ENCODE data around the gene MAGI2. TPM values are rescaled to one million over a fixed set of nuclear protein-coding genes. Genes with fewer than 3 reads are reported as not detected.

MAGI2 gene
- total RNA-seq, 2 experiments from 2014 or later, result 0.05 to 0.12 TPM

DNA sequence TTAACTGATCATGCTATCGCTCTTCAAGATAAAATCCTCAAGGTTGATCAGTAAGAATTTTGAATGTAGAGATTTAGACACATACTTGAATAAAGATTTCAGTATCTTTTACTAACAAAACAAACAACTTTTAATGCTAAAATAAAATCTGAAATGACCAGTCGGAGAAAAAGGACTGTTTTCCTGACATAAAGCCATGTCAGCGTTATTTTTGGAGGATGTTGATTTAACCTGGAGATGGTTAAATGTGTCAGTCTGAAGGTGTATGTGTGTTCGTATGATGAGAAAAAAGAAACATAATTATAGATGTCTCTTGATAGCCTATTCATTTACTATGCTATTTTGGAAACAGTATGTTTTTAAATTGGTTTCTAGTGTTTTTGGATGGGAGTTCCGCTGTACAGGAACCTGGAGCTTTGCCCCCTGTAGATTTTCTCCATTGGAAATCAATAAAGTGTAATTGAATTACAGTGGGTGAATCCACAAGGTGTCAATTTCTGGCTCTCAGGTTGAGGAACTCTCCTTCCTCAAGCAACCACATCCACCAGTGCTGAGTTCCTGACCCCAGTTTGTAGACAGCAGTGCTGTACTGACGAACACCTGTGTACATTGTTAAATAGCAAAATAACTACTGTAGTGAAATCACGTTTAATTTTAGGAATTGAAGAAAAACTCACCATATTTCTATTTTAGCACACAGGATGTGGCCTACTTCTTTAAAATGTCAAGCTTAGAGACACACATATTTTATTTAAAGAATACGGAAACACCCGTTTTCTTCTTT lies 670.1 kb downstream of the MAGI2 start:
- Mint-ChIP-seq H3K9me3 (ENCODE audit: low read depth) (peaks cover 1% of the 10 kb centered on the region), H3K36me3 (ENCODE audit: low read depth) (no peaks in the 10 kb centered on the region), H3K4me3 (no peak overlapping the region), H3K27me3 (no peaks in the 10 kb centered on the region), H3K27ac (no peak overlapping the region), H3K4me1 (no peaks in the 10 kb centered on the region)
- DNase-seq (no peak), ATAC-seq (no peak)
- CTCF ChIA-PET, result no interaction called here
- intact Hi-C loops (cut with DNase I, micrococcal nuclease), result no loop called here
- POLR2A ChIA-PET, result no interaction called here

DNA sequence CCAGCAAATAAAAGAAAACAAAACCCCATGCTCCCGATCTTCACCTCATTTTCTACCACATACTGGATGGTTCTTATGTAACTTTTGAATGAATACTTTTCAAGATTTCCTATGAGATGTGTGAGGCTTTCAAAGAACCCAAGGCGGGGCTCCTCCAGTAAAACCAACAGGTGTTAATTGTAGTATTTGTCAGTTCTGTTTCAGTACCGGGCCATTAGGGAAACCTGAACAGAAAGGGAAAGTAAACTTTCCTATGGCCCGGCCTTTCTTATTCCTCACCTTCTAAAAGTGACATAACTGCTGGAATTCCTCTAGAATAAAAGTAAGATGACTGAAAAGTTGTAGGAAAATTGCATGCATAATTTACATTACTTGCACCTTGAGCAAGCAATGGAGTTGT lies 672.9 kb downstream of the MAGI2 start:
- Mint-ChIP-seq H3K27ac (no peak overlapping the region), H3K4me3 (no peak overlapping the region), H3K27me3 (no peaks in the 10 kb centered on the region), H3K4me1 (no peaks in the 10 kb centered on the region), H3K9me3 (ENCODE audit: low read depth) (peaks cover 1% of the 10 kb centered on the region), H3K36me3 (ENCODE audit: low read depth) (no peaks in the 10 kb centered on the region)
- ATAC-seq (no peak), DNase-seq (no peak)
- intact Hi-C loops (cut with DNase I, micrococcal nuclease), result no loop called here
- CTCF ChIA-PET, result no interaction called here
- POLR2A ChIA-PET, result no interaction called here

DNA sequence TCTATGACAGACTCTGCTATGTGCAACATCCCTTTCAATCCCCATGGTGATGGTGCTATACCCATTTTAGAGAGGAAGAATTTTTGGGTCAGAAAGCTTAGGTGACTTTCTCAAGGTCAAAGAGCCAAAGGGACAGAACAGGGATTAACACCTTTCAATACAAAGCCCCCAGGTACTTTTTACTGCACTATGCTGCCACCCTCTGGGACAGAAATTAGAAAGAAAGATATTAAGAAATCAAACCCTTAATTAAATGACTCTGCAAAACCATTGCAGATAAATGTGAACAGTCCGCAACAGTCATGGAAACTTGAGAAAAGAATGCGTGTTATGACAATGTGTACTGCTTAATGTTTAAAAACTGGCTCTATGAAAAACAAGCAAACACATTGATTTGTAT lies 673.7 kb downstream of the MAGI2 start:
- CTCF ChIA-PET, result no interaction called here
- POLR2A ChIA-PET, result no interaction called here
- DNase-seq (no peak), ATAC-seq (no peak)
- Mint-ChIP-seq H3K27me3 (no peaks in the 10 kb centered on the region), H3K4me1 (no peaks in the 10 kb centered on the region), H3K9me3 (ENCODE audit: low read depth) (peaks cover 1% of the 10 kb centered on the region), H3K4me3 (no peak overlapping the region), H3K27ac (no peak overlapping the region), H3K36me3 (ENCODE audit: low read depth) (no peaks in the 10 kb centered on the region)
- intact Hi-C loops (cut with DNase I, micrococcal nuclease), result no loop called here

DNA sequence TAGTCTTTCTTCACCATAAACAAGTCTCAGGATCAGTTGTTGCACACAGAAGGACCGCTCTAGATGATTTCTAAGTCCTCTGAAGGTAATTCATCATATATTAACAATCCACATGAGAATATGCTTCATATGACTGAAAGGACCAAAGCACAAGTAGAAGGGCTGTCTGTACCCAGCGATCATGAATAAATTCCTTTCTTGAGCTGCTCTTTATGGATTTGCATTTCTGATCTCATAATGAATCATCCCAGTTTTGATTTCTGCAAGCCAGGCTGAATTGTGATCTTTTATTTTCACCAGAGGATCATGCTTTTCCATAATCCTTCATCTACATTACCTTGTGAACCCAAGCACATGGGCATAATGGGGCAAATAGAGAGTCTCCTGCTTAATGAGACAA lies 675.6 kb downstream of the MAGI2 start:
- ChIA-PET CTCF (no interaction called here), POLR2A (no interaction called here)
- ATAC-seq (no peak), DNase-seq (no peak)
- H3K4me1 Mint-ChIP-seq, result no peaks in the 10 kb centered on the region
- no peak overlapping the region for H3K27ac Mint-ChIP-seq
- H3K4me3 Mint-ChIP-seq, result no peak overlapping the region
- H3K9me3 Mint-ChIP-seq (ENCODE audit: low read depth), result peaks cover 1% of the 10 kb centered on the region
- no peaks in the 10 kb centered on the region for H3K27me3 Mint-ChIP-seq
- intact Hi-C loops (cut with DNase I, micrococcal nuclease), result no loop called here
- H3K36me3 Mint-ChIP-seq (ENCODE audit: low read depth), result no peaks in the 10 kb centered on the region

DNA sequence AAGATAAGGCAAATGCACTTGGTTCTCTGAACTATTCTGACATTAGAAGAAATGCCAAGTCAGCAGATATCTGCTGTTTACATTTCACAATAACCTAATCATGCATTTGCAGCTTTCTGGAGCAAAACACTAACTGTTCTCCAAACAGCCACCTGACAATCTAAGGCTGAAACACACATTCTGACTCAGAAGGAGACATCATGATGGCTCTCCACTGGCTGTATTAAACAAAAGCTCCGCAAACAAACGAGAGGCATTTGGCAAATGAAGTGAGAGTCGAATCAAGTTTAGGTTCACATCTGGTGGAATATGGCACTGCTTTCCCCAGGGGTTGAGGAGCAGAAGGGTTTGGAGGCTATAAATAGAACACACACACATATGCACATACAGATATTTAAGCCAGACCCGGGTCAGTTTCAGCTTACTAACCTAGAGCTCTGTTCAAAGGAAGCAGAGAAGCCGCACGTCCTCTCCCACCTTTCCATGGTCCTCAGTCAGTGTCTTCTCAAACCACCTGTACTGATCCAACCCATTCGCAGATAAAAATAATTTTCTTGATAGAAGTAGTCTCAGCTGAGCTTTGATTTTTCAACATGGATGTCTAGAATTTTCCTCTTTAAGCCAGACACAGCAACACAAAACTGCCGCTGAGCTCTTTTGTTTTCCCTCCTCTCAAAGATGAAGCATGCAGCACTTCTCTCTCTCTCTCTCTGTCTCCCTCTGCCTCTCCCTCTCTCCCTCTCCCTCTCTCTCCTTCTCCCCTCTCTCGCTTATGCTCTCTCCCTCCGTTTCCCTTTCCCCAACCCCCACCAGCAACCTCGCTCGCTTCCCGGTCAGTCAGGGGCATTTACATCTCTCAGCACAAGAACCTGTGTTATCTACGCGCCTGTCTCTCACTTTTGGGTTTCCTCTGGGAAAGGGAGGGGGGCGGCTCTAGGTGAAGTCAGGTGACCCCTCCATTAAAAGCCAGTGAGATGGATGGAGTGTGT lies 682.8 kb downstream of the MAGI2 start:
- H3K9me3 Mint-ChIP-seq (ENCODE audit: low read depth), result no peaks in the 10 kb centered on the region
- CTCF ChIA-PET, result interaction anchor here (0.6 kb wide), 1 partner anchor 643 kb away, joined by 3 read pairs; no protein-coding TSS in a partner anchor
- peaks cover 6% of the 10 kb centered on the region for H3K27me3 Mint-ChIP-seq
- intact Hi-C loops (cut with DNase I, micrococcal nuclease), result no loop called here
- no peaks in the 10 kb centered on the region for H3K4me1 Mint-ChIP-seq
- no peak overlapping the region for H3K4me3 Mint-ChIP-seq
- ATAC-seq (no peak), DNase-seq (no peak)
- no peaks in the 10 kb centered on the region for H3K36me3 Mint-ChIP-seq (ENCODE audit: low read depth)
- POLR2A ChIA-PET, result interaction anchor here (0.5 kb wide), 1 partner anchor 8 kb away, joined by 3 read pairs; no protein-coding TSS in a partner anchor
- H3K27ac Mint-ChIP-seq, result no peak overlapping the region

DNA sequence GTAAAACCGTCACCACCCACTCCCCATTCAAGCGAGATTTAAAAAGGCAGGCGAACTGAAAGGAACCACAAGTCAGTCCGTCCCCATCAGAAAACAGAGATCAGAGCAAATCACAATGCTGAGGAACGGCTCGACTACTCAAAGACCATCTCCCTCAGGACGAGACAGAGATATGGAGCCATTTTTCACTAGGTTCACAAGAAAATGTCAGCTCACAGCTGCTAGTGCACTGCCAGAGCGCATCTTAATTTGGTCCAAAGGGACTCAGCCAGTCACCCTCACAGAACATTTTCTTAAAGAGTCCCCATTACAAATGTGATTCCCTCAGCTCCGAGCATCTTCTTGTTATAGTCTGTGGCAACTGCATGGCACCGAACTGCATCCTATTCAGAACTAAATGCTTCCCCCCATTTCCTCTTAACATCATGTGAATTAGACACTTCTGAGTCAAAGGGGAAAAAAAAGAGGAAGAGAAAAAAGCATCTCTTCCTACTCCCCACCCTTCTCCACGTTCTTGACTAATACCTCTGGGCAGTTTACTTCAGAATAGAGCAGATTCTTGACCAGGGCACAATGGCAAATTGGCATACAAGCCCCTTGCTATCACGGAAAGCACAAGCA lies 683.9 kb downstream of the MAGI2 start:
- Mint-ChIP-seq H3K4me3 (no peak overlapping the region), H3K9me3 (ENCODE audit: low read depth) (no peaks in the 10 kb centered on the region), H3K36me3 (ENCODE audit: low read depth) (no peaks in the 10 kb centered on the region), H3K27me3 (peaks cover 6% of the 10 kb centered on the region), H3K27ac (no peak overlapping the region), H3K4me1 (no peaks in the 10 kb centered on the region)
- intact Hi-C loops (cut with DNase I, micrococcal nuclease), result no loop called here
- POLR2A ChIA-PET, result no interaction called here
- DNase-seq, result no peak
- ATAC-seq, result no peak
- CTCF ChIA-PET, result interaction anchor here (0.6 kb wide), 1 partner anchor 641 kb away, joined by 3 read pairs; no protein-coding TSS in a partner anchor

DNA sequence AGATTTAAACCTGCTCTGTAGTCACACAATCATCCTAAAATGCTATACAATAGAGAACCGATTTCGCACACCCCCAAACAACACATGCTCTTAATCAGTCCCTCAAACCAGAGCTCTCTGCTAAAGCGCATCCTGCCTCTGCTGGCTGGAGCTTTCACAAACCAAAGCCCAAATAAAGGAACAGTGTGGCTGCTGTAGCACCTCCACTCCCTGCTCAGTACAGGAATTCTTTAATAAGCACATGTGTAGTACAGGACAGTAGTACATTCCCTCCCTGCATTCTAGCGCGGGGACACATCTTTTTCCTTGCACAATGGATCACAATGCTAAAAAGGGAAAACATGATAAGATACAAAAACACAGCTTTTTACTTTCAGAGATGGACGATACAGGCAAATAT lies 684.6 kb downstream of the MAGI2 start:
- ChIA-PET POLR2A (no interaction called here), CTCF (no interaction called here)
- H3K36me3 Mint-ChIP-seq (ENCODE audit: low read depth), result no peaks in the 10 kb centered on the region
- H3K27ac Mint-ChIP-seq, result no peak overlapping the region
- ATAC-seq, result no peak
- H3K4me1 Mint-ChIP-seq, result no peaks in the 10 kb centered on the region
- no peak overlapping the region for H3K4me3 Mint-ChIP-seq
- DNase-seq, result no peak
- H3K27me3 Mint-ChIP-seq, result peaks cover 6% of the 10 kb centered on the region
- H3K9me3 Mint-ChIP-seq (ENCODE audit: low read depth), result no peaks in the 10 kb centered on the region
- intact Hi-C loops (cut with DNase I, micrococcal nuclease), result no loop called here

DNA sequence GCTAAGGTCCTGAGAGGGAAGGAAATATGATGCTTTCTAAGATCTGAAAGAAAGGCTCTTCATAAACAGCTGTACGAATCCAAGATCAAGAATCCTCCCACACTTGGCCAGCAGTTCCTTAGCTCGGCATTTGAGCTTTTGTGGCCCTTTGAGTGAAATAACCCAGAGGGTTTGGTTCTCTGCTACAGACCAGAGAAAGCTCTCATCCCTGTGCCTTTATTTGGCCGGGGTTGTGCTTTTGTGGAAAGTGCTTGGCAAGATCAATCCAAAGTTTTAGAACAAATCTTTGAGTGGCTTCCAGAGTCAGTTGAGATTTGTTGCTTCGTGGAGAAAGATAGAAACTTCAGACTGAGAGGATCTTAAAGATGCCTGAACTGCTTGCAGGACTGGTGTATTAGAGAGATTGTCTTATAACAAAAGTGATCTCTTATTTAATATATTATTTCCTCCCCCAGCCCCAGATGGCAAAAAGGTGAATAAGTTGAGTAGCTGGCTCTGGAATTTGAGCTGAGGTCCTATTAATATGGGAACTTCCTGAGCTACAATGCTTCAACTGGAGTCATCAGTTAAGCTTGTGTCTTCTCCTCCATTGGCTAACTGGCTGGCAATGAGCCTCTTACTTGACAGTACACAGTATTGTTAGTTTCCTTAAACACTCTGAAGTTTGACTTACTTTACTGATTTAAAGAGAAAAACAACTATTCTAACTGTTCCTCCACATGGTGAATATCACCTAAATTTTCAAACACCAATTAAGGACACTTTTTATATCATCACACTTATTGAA lies 687.3 kb downstream of the MAGI2 start:
- no peaks in the 10 kb centered on the region for H3K4me1 Mint-ChIP-seq
- H3K27ac Mint-ChIP-seq, result no peak overlapping the region
- intact Hi-C loops (cut with DNase I, micrococcal nuclease), result no loop called here
- POLR2A ChIA-PET, result no interaction called here
- no peak overlapping the region for H3K4me3 Mint-ChIP-seq
- CTCF ChIA-PET, result interaction anchor here (0.6 to 0.7 kb wide), 2 partner anchors 9 kb away, joined by 3 read pairs; no protein-coding TSS in a partner anchor
- H3K27me3 Mint-ChIP-seq, result peaks cover 5% of the 10 kb centered on the region
- DNase-seq (no peak), ATAC-seq (no peak)
- H3K36me3 Mint-ChIP-seq (ENCODE audit: low read depth), result no peaks in the 10 kb centered on the region
- no peaks in the 10 kb centered on the region for H3K9me3 Mint-ChIP-seq (ENCODE audit: low read depth)

DNA sequence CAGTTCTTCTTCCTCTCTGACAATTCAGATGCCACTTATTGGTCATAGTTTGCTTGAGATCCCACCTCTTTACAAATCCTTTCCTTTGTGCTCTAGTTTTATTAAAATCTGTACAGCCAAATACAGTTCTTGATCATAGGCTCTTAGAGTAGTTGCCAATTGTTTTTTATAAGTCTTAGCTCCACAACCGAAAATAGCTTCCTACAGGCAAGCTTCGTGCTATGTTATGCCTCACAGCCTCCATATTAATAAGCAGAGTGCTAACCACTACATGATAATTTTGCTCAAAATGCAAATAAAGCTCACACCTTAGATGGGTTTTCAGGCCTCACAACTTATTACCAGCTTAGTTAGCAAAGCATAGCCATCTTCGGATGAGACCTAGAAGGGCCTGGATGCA lies 688.9 kb downstream of the MAGI2 start:
- CTCF ChIA-PET, result no interaction called here
- DNase-seq, result no peak

DNA sequence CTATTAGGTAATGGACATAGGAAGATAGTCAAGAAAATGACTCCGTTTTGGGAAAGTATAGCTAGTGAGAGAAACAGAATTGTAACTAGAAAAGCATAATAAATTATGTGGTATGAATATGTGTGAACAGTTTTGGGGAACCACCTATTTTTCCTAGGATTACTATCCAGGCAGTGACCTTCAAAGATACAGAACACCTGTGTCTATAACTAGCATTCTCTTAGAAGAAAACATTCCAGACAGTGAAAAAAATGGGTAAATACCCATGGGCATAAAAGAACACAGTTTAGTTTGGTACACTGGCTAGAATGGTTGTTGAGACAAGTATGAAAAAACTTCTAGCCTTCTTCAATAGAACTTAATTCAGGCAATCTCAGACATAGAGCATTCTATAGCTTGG lies 690.8 kb downstream of the MAGI2 start:
- CTCF ChIA-PET, result interaction anchor here (0.6 kb wide), 1 partner anchor 364 kb away, joined by 3 read pairs; no protein-coding TSS in a partner anchor
- Mint-ChIP-seq H3K4me3 (no peak overlapping the region), H3K27ac (no peak overlapping the region), H3K9me3 (ENCODE audit: low read depth) (no peaks in the 10 kb centered on the region), H3K36me3 (ENCODE audit: low read depth) (no peaks in the 10 kb centered on the region), H3K4me1 (no peaks in the 10 kb centered on the region), H3K27me3 (no peaks in the 10 kb centered on the region)
- DNase-seq (no peak), ATAC-seq (no peak)
- intact Hi-C loops (cut with DNase I, micrococcal nuclease), result no loop called here
- POLR2A ChIA-PET, result interaction anchor here (0.7 kb wide), 1 partner anchor 8 kb away, joined by 3 read pairs; no protein-coding TSS in a partner anchor

More for the DNA sequence above, 688.9 kb downstream of the MAGI2 start:
- H3K9me3 Mint-ChIP-seq (ENCODE audit: low read depth), result no peaks in the 10 kb centered on the region
- POLR2A ChIA-PET, result no interaction called here
- H3K4me1 Mint-ChIP-seq, result no peaks in the 10 kb centered on the region
- H3K27me3 Mint-ChIP-seq, result peaks cover 2% of the 10 kb centered on the region
- intact Hi-C loops (cut with DNase I, micrococcal nuclease), result no loop called here
- H3K36me3 Mint-ChIP-seq (ENCODE audit: low read depth), result no peaks in the 10 kb centered on the region
- no peak overlapping the region for H3K4me3 Mint-ChIP-seq
- no peak overlapping the region for H3K27ac Mint-ChIP-seq
- no peak for ATAC-seq

All from activated CD4-positive, alpha-beta T cell treated with anti-CD3 and anti-CD28 coated beads for 36 hours (primary cell).